Measurements from ENCODE around the gene GTF2IRD1.
"Not testable (repeated sequence)": the region's sequence is repeated elsewhere in the genome, so short reads cannot be mapped to it uniquely, and the experiment has no call there.

The GTF2IRD1 gene

GRCh38 chr7:74561898-74562613, 108.3 kb downstream of the GTF2IRD1 start:
- no peak for DNase-seq (ENCODE audit: low read depth)

GRCh38 chr7:74563639-74564038, 109.9 kb downstream of the GTF2IRD1 start:
- not testable (repeated sequence) for DNase-seq (ENCODE audit: low read depth)

GRCh38 chr7:74567318-74567668, 113.6 kb downstream of the GTF2IRD1 start:
- no peak for DNase-seq (ENCODE audit: low read depth)

- no peak for DNase-seq (ENCODE audit: low read depth)
These were observed 115.0 kb downstream of the GTF2IRD1 start for GRCh38 chr7:74568658-74569057.

GRCh38 chr7:74569501-74570075, 115.9 kb downstream of the GTF2IRD1 start:
- no peak for DNase-seq (ENCODE audit: low read depth)

- no peak for DNase-seq (ENCODE audit: low read depth)
These were observed 116.9 kb downstream of the GTF2IRD1 start for GRCh38 chr7:74570533-74571156.

GRCh38 chr7:74572301-74572979, 118.7 kb downstream of the GTF2IRD1 start:
- DNase-seq (ENCODE audit: low read depth): no peak

GRCh38 chr7:74573512-74573911, 119.8 kb downstream of the GTF2IRD1 start:
- no peak for DNase-seq (ENCODE audit: low read depth)

GRCh38 chr7:74575083-74575784, 121.5 kb downstream of the GTF2IRD1 start:
- DNase-seq (ENCODE audit: low read depth): no peak

- no peak for DNase-seq (ENCODE audit: low read depth)
These were observed 122.1 kb downstream of the GTF2IRD1 start for GRCh38 chr7:74575811-74576210.

GRCh38 chr7:74579800-74580685, 126.3 kb downstream of the GTF2IRD1 start:
- no peak for DNase-seq (ENCODE audit: low read depth)

- no peak for DNase-seq (ENCODE audit: low read depth)
These were observed 128.3 kb downstream of the GTF2IRD1 start for GRCh38 chr7:74581916-74582440.

- DNase-seq (ENCODE audit: low read depth): no peak
These were observed 128.8 kb downstream of the GTF2IRD1 start for GRCh38 chr7:74582447-74583039.

GRCh38 chr7:74583630-74584029, 129.9 kb downstream of the GTF2IRD1 start:
- DNase-seq (ENCODE audit: low read depth): no peak

GRCh38 chr7:74584160-74584954, 130.7 kb downstream of the GTF2IRD1 start:
- no peak for DNase-seq (ENCODE audit: low read depth)

- no peak for DNase-seq (ENCODE audit: low read depth)
These were observed 132.1 kb downstream of the GTF2IRD1 start for GRCh38 chr7:74585844-74586243.

- no peak for DNase-seq (ENCODE audit: low read depth)
These were observed 132.8 kb downstream of the GTF2IRD1 start for GRCh38 chr7:74586258-74587175.

- DNase-seq (ENCODE audit: low read depth): no peak
These were observed 133.9 kb downstream of the GTF2IRD1 start for GRCh38 chr7:74587435-74588126.

All from stimulated activated CD4-positive, alpha-beta T cell treated with anti-CD3 and anti-CD28 coated beads, Interleukin-2, amount 100 ng/mL, for 4 hours (primary cell).